Measurements from ENCODE around the gene TP53.
A peak's percentile ranks its signal among the peaks of the same experiment; 100 is the strongest.
"Not testable (repeated sequence)": the region's sequence is repeated elsewhere in the genome, so short reads cannot be mapped to it uniquely, and the experiment has no call there.

TP53 gene

DNA sequence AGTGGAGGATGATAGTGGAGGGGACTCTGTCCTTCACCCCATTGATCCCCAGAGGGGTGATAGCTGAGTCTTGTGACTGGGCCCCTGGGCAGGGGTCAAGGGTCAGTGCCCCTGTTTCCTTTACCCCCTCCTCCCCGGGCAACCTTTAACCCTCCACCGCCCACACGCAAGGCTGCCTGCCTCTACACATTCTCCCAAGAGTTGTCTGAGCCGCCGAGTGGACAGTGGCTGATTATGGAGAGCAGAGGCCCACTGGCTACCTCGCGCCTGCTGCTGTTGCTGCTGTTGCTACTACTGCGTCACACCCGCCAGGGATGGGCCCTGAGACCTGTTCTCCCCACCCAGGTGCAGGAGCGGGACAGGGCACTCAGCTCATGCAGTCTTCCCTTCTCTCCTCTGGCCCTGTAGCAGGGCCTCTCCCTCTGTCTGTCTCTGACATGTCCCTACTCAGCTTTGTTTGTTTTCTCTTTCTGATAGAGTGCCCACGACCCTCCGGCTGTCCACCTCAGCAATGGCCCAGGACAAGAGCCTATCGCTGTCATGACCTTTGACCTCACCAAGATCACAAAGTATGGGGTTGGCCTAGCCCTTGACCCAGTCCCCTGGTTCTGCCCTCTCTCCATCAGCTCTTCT is 57.2 kb downstream of the TP53 start, which contains the start of gene SHBG:
Gene SHBG (plus strand): TSS at position 197 of the 633 bp plus-strand sequence. CDS start 38 bp downstream, at position 235.
- DNase-seq, result no peak

DNA sequence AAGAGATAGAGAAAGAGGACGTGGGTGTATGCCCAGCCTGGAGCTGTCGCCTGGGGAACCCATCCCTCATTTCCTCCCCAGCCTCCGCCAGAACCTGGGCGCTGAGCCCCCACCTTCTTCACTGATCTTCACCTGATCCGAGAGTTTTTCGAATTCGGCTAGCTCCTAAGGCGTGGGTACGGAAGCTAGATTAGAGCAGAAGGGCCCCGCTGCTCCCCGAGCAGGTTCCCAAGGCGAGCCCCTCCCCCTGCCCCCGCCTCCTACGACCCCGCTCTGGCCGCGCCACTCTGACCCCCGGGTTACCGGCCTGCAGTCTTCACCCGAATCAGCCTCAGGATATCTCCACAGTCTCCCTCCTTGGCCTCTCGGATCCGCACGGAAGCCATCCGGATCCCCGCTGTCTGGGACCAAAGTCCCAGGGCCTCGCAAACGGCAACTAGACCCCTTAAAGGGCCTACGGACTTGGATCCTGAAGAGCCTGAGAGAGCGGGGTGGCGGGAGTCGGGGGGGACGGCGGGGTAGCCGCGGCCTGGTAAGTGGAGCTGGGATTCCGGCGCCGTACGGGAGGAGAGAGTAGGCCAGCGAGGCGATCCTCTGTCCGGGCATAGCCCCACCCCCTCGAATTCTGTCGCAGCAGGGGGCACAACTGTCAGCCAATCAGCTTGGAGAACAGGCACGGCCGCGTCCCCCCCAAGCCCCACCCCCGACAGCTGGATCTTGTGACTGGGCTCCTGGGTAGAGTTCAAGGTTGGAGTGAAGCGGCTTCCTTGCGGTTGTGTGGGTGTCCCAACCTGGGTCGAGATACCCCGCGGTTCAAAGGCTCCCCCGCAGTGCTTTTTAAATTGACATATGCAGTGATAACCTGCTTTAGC is 59.8 kb downstream of the TP53 start, which contains the start of gene SAT2:
Gene SAT2 (minus strand): TSS at position 572 of the 872 bp plus-strand sequence. CDS start 186 bp downstream, at position 386.
- peak; percentile 73 to 87 (median 85) for DNase-seq

DNA sequence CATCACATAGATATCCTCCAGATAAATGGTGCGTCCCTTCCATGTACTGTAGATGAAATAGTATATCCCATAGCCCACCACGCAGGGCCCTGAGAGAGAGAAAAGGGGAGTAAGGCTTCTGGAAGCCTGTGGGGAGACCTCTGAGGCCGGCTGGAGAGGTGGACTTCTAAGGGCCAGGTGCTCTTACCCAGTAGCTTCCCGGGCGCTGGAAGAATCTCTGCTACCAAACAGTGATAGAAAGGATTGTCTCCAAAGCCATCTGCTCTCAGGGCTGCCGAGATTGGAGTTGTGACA is 60.4 kb downstream of the TP53 start:
- DNase-seq, result no peak

DNA sequence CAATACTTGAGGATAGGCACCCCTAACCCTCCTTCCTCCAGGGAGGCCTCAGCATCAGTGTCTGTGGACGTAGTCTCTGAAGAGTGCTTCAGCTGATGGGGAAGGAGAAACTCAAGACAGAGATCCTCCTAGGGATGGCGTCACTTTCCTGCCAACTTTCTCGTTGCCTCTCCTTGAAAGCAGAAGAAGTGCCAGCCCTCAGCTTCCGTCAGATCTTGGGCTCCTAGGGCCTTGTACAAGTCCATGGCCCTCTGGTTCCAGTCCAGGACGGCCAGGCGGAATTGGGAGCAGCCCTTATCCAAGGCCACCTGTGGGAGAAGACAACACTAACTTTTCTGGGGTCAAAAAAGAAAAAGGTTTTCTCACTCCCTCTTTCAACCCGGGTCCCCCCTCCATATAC is 61.0 kb downstream of the TP53 start:
- no peak for DNase-seq

DNA sequence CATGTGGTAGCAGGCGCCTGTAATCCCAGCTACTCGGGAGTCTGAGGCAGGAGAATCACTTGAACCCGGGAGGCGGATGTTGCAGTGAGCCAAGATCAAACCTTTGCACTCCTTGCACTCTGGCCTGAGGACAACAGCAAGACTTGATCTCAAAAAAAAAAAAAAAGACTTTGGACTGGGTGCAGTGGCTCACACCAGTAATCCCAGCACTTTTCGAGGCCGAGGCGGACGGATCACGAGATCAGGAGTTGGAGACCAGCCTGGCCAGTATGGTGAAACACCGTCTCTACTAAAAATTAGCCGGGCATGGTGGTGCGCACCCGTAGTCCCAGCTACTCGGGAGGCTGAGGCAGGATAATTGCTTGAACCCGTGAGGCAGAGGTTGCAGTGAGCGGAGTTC is 61.5 kb downstream of the TP53 start:
- not testable (repeated sequence) for DNase-seq

DNA sequence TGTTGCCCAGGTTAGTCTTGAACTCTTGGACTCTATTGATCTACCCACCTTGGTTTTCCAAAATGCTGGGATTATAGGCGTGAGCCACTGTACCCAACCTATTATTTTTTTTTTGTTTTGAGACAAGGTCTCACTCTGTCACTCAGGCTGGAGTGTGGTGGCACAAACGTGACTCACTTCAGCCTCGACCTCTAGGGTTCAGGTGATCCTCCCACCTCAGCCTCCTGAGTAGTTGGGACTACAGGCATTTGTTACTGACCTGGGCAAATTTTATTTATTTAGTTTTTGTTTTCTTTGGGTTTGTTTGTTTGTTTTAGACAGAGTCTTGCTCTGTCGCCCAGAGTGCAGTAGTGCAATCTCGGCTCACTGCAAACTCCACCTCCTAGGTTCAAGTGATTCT is 63.6 kb downstream of the TP53 start:
- no peak for DNase-seq

DNA sequence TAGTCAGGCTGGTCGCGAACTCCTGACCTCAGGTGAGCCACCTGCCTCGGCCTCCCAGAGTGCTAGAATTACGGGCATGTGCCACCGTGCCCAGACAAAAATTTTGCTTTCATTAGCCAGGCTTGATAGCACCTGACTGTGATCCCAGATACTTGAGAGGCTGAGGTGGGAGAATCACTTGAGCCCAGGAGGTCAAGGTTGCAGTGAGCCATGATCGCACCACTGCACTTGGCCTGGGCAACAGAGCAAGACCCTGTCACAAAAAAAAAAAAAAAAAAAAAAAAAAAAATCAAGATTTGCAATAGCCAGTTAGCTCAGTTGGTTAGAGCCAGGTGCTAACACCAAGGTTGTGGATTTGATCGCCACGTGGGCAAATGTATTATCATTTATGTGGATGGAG is 66.5 kb downstream of the TP53 start:
- DNase-seq, result no peak

DNA sequence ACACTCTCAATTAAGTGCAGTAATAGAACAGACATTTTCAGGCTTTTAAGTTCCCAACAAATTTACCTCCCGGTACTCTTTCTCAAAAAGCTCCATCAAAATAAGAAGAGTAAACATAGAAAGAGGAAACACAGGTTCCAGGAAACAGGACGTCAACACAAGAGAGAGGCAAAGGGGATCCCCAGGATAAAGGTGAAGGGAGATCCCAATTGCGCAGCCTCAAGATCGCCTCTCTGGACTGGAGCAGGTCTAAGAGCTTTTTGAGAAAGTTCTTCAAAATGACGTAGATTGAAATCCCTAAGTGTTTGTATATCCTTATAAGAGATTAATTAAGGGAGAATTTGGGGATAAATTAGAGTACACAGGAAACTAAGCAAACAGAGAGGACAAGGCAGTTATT is 68.7 kb downstream of the TP53 start:
- DNase-seq, result no peak
